Neural crest cell (in vitro differentiated cells): ENCODE data around the gene ZFP1. TPM values are rescaled to one million over a fixed set of nuclear protein-coding genes. Genes with fewer than 3 reads are reported as not detected.
"Not testable (repeated sequence)": the region's sequence is repeated elsewhere in the genome, so short reads cannot be mapped to it uniquely, and the experiment has no call there.

ENCODE experiments used
- DNase-seq: peaks from one replicate; pipeline ENCODE4 v3.0.0; 2021; ENCODE audit warnings: low read depth, mixed read lengths, low spot score
- H3K27ac Mint-ChIP-seq: one replicate; pipeline ENCODE4 v1.8.0; 2021; ENCODE audit warnings: mild to moderate bottlenecking, mixed read lengths; ENCODE audit not compliant: unreplicated experiment
- H3K27me3 Mint-ChIP-seq: 2 replicates; pipeline ENCODE4 v1.8.0; 2021; ENCODE audit warnings: low read depth, mild to moderate bottlenecking, mixed read lengths
- H3K36me3 Mint-ChIP-seq: 2 replicates; pipeline ENCODE4 v1.8.0; 2021; ENCODE audit warnings: low read depth, mild to moderate bottlenecking, mixed read lengths
- H3K4me1 Mint-ChIP-seq: 2 replicates; pipeline ENCODE4 v1.8.0; 2021; ENCODE audit warnings: mixed read lengths
- H3K4me3 Mint-ChIP-seq: one replicate; pipeline ENCODE4 v1.8.0; 2021; ENCODE audit warnings: mild to moderate bottlenecking, mixed read lengths
- H3K9me3 Mint-ChIP-seq: 2 replicates; pipeline ENCODE4 v1.8.0; 2021; ENCODE audit warnings: mixed read lengths
- CTCF ChIP-seq: fragments of 200-600 bp; sonication (generic); conservative IDR thresholded peaks from 2 replicates; pipeline ENCODE4 v1.5.0; 2021; ENCODE audit warnings: antibody characterized with exemption, mild to moderate bottlenecking
- total RNA-seq: library from RNA; stranded (reverse); gene quantifications from 2 replicates; pipeline ENCODE4 v1.2.1, GENCODE V29; 2021

The ZFP1 gene
- total RNA-seq, 1 donor from 2014 or later = 22.9 TPM

DNA sequence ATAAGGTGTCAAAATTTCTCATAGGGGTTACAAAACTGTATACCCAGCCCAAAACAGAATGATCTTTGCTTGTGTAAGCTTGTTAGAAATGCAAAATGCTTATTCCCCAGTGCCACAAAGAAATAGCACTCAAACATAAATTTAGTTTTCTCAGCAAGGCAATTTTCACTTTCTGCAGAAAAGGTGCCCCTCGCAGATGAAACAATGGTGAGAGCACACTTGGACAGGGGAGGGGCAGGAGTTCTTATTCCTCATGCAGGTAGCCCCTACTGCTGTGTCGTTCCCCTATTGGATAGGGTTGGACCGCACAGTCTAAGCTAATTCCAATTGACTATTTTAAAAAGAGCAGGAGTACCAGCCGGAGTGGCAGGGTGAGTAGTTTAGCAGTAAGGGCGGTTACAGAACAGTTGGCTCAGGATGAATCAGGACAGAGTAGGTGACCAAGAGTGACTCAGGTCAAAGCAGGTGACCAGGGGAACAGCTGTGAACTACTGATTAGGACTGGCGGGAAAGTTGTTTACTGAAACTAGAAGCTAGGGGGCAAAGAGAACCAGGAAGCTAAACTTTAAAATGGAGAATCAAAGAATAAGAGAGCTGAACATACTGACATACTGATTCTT, 26.3 kb upstream of the ZFP1 start:
- no peak for DNase-seq
- Mint-ChIP-seq H3K36me3 (no peaks in the 10 kb centered on the region), H3K27me3 (no peaks in the 10 kb centered on the region), H3K9me3 (peaks cover 3% of the 10 kb centered on the region), H3K4me3 (no peak overlapping the region), H3K27ac (no peak overlapping the region), H3K4me1 (no peaks in the 10 kb centered on the region)
- no peak for TF ChIP-seq CTCF

- Mint-ChIP-seq H3K4me1 (no peaks in the 10 kb centered on the region), H3K27ac (no peak overlapping the region), H3K4me3 (no peak overlapping the region), H3K27me3 (no peaks in the 10 kb centered on the region), H3K9me3 (peaks cover 5% of the 10 kb centered on the region), H3K36me3 (peaks cover 3% of the 10 kb centered on the region)
- TF ChIP-seq CTCF = no peak
- DNase-seq = no peak
Measured at GRCh38 chr16:75122609-75123008, 25.7 kb upstream of the ZFP1 start.

GRCh38 chr16:75127713-75128415, 20.5 kb upstream of the ZFP1 start:
- DNase-seq = no peak
- H3K9me3 Mint-ChIP-seq = peaks cover 5% of the 10 kb centered on the region
- TF ChIP-seq CTCF = no peak
- H3K4me1 Mint-ChIP-seq = peaks cover 13% of the 10 kb centered on the region
- H3K27me3 Mint-ChIP-seq = no peaks in the 10 kb centered on the region
- H3K36me3 Mint-ChIP-seq = peaks cover 11% of the 10 kb centered on the region
- no peak overlapping the region for H3K27ac Mint-ChIP-seq
- H3K4me3 Mint-ChIP-seq = no peak overlapping the region

DNA sequence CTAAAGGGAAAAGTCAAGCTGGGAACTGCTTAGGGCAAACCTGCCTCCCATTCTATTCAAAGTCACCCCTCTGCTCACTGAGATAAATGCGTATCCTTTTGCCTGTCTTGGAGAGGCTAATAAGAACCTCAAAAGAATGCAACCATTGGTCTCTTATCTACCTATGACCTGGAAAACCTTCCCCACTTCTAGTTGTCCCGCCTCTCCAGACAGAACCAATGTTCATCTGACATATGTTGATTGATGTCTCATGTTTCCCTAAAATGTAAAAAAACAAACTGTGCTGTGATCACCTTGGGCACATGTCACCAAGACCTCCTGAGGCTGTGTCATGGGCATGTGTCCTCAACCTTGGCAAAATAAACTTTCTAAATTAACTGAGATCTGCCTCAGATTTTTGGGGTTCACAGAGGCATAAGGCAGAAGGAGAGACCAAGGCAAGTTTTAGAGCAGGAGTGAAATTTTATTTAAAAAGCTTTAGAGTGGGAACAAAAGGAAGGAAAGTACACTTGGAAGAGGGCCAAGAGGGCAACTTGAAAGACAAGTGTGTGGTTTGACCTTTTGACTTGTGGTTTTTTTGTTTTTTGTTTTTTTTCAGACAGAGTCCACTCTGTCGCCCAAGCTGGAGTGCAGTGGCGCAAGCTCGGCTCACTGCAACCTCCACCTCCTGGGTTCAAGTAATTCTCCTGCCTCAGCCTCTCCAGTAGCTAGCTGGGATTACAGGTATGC, 18.7 kb upstream of the ZFP1 start:
- H3K4me3 Mint-ChIP-seq, DNase-seq, H3K27ac Mint-ChIP-seq, H3K27me3 Mint-ChIP-seq, H3K9me3 Mint-ChIP-seq: not testable (repeated sequence)
- peaks cover 13% of the 10 kb centered on the region for H3K4me1 Mint-ChIP-seq
- peaks cover 11% of the 10 kb centered on the region for H3K36me3 Mint-ChIP-seq

DNA sequence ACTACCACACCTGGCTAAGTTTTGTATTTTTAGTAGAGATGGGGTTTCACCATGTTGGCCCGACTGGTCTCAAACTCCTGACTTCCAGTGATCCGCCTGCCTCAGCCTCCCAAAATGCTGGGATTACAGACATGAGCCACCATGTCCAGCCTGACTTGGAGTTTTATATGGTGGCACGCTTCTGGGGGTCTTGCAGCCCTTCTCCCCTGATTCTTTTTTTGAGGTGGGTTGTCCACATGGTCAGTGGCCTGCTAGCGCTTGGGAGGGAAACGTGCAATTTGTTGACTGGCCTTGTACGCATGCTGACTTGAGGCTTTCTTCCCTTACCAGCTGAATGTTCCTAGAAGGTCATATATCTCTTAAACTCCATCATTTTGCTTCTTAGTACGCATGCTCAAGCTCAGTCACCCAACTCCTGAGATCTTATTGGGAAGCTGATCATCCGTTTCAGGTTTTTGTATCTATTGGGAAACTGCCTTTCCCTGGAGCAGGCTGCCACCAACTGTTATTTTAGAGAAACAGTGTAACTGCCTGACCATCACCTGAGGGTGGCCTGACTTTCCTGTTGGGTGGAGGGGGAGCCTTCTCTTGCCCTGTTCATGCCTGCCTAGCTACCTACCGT, 18.1 kb upstream of the ZFP1 start:
- Mint-ChIP-seq H3K4me3 (no peak overlapping the region), H3K4me1 (peaks cover 13% of the 10 kb centered on the region), H3K9me3 (peaks cover 5% of the 10 kb centered on the region), H3K27me3 (no peaks in the 10 kb centered on the region), H3K27ac (no peak overlapping the region), H3K36me3 (peaks cover 11% of the 10 kb centered on the region)
- TF ChIP-seq CTCF = no peak
- DNase-seq = no peak
